ENCODE measurements around the gene ZRANB1.

GRCh38 chr10:125022671-125023070 lies 80.7 kb downstream of the ZRANB1 start:
- no peak for TF ChIP-seq TARDBP (IDR thresholded peaks at IDR 0.05)
- no peak for TF ChIP-seq BHLHE40 (IDR thresholded peaks at IDR 0.05; ENCODE audit: borderline replicate concordance)
- TF ChIP-seq HDGF (IDR thresholded peaks at IDR 0.05; ENCODE audit: borderline replicate concordance), result no peak
- TF ChIP-seq NFRKB (IDR thresholded peaks at IDR 0.05), result no peak
- no peak for TF ChIP-seq SP1 (IDR thresholded peaks at IDR 0.05)
- TF ChIP-seq LEF1 (IDR thresholded peaks at IDR 0.05; ENCODE audit: borderline replicate concordance), result no peak
- TF ChIP-seq ELF4 (IDR thresholded peaks at IDR 0.05), result no peak
